Stimulated activated CD4-positive, alpha-beta T cell treated with anti-CD3 and anti-CD28 coated beads, Interleukin-4, amount 100 ng/mL, for 4 hours (primary cell): Measurements from ENCODE around the gene SKAP1.
"Not testable (repeated sequence)": the region's sequence is repeated elsewhere in the genome, so short reads cannot be mapped to it uniquely, and the experiment has no call there.

Source experiments
- DNase-seq, 2 experiments: peaks; one replicate each; pipeline ENCODE4 v3.0.0-alpha.2; 2020

SKAP1 gene

GRCh38 chr17:48278760-48279491, 151.1 kb downstream of the SKAP1 start:
- no peak for DNase-seq

GRCh38 chr17:48276776-48277175, 153.2 kb downstream of the SKAP1 start:
- DNase-seq, result no peak

GRCh38 chr17:48270899-48271298, 159.1 kb downstream of the SKAP1 start:
- DNase-seq, result no peak

GRCh38 chr17:48269209-48269608, 160.8 kb downstream of the SKAP1 start:
- DNase-seq, result no peak

GRCh38 chr17:48263731-48264035, 166.3 kb downstream of the SKAP1 start:
- no peak for DNase-seq

- no peak for DNase-seq
These were observed 166.9 kb downstream of the SKAP1 start for GRCh38 chr17:48262982-48263730.

- no peak for DNase-seq
These were observed 168.6 kb downstream of the SKAP1 start for GRCh38 chr17:48261297-48261880.

- DNase-seq, result no peak
These were observed 170.2 kb downstream of the SKAP1 start for GRCh38 chr17:48259694-48260291.

GRCh38 chr17:48258331-48258730, 171.7 kb downstream of the SKAP1 start:
- DNase-seq, result no peak

- DNase-seq, result no peak
These were observed 174.3 kb downstream of the SKAP1 start for GRCh38 chr17:48255759-48256158.

GRCh38 chr17:48254896-48255295, 175.1 kb downstream of the SKAP1 start:
- no peak for DNase-seq

- no peak for DNase-seq
These were observed 176.0 kb downstream of the SKAP1 start for GRCh38 chr17:48253975-48254374.

- DNase-seq, result no peak
These were observed 178.1 kb downstream of the SKAP1 start for GRCh38 chr17:48251950-48252349.

GRCh38 chr17:48250949-48251348, 179.1 kb downstream of the SKAP1 start:
- no peak for DNase-seq

GRCh38 chr17:48250059-48250458, 180.0 kb downstream of the SKAP1 start:
- DNase-seq, result not testable (repeated sequence)

GRCh38 chr17:48247603-48248002, 182.4 kb downstream of the SKAP1 start:
- no peak for DNase-seq

GRCh38 chr17:48247038-48247437, 183.0 kb downstream of the SKAP1 start:
- DNase-seq, result no peak

- no peak for DNase-seq
These were observed 183.4 kb downstream of the SKAP1 start for GRCh38 chr17:48246612-48247011.

GRCh38 chr17:48245465-48246033, 184.5 kb downstream of the SKAP1 start:
- DNase-seq, result not testable (repeated sequence)

GRCh38 chr17:48244814-48245213, 185.2 kb downstream of the SKAP1 start:
- DNase-seq, result no peak

GRCh38 chr17:48244121-48244711, 185.8 kb downstream of the SKAP1 start:
- DNase-seq, result no peak

GRCh38 chr17:48241770-48242497, 188.1 kb downstream of the SKAP1 start:
- DNase-seq, result no peak
